ENCODE measurements around the gene NDFIP2. TPM values are rescaled to one million over a fixed set of nuclear protein-coding genes. Genes with fewer than 3 reads are reported as not detected.

The NDFIP2 gene
- total and polyA plus RNA-seq, 10 of the 15 experiments (the other 5 are each of a cell fraction or from before 2014, with no cell fraction given): 17.9 to 57.2 (median 30.6) TPM

- DNase-seq (ENCODE audit: low read depth, low spot score) (no peak), ATAC-seq (peak; percentile 20; the same call in 2 of the 3 replicates), FAIRE-seq (no peak)
- intact Hi-C loops (cut with micrococcal nuclease; ENCODE audit: unreplicated experiment): no loop called here
- TF ChIP-seq CREM (IDR thresholded peaks at IDR 0.05; ENCODE audit: low read depth): no peak
- no peak for TF ChIP-seq YBX1 (IDR thresholded peaks at IDR 0.05)
- TF ChIP-seq MYB (IDR thresholded peaks at IDR 0.05; ENCODE audit: borderline replicate concordance, low read depth, low read length): no peak
- TF ChIP-seq, protein P1, sequence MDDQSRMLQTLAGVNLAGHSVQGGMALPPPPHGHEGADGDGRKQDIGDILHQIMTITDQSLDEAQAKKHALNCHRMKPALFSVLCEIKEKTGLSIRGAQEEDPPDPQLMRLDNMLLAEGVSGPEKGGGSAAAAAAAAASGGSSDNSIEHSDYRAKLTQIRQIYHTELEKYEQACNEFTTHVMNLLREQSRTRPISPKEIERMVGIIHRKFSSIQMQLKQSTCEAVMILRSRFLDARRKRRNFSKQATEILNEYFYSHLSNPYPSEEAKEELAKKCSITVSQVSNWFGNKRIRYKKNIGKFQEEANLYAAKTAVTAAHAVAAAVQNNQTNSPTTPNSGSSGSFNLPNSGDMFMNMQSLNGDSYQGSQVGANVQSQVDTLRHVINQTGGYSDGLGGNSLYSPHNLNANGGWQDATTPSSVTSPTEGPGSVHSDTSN (IDR thresholded peaks at IDR 0.05; ENCODE audit: insufficient replicate concordance, low read depth, low read length): no peak
- TF ChIP-seq, protein P2, sequence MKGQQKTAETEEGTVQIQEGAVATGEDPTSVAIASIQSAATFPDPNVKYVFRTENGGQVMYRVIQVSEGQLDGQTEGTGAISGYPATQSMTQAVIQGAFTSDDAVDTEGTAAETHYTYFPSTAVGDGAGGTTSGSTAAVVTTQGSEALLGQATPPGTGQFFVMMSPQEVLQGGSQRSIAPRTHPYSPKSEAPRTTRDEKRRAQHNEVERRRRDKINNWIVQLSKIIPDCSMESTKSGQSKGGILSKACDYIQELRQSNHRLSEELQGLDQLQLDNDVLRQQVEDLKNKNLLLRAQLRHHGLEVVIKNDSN (IDR thresholded peaks at IDR 0.05; ENCODE audit: borderline replicate concordance, extremely low read length, insufficient read depth, low read depth, low read length): no peak
- no peak for TF ChIP-seq RB1 (IDR thresholded peaks at IDR 0.05; ENCODE audit: borderline replicate concordance)
- TF ChIP-seq RELA (IDR thresholded peaks at IDR 0.05; ENCODE audit: borderline replicate concordance, partially characterized antibody): no peak
- no peak for TF ChIP-seq RCOR1 (conservative IDR thresholded peaks at IDR 0.05; ENCODE audit: low read depth, low read length)
- TF ChIP-seq ZNF384 (IDR thresholded peaks at IDR 0.05; ENCODE audit: borderline replicate concordance, low read depth, low read length): no peak
- no peak for TF ChIP-seq SMAD1 (IDR thresholded peaks at IDR 0.05; ENCODE audit: low read depth, partially characterized antibody)
- TF ChIP-seq KLF5 (IDR thresholded peaks at IDR 0.05; ENCODE audit: partially characterized antibody): no peak
- TF ChIP-seq SMAD5 (IDR thresholded peaks at IDR 0.05; ENCODE audit: low read depth): no peak
- no peak for TF ChIP-seq IKZF2 (IDR thresholded peaks at IDR 0.05)
- TF ChIP-seq POLR2A (IDR thresholded peaks at IDR 0.05; ENCODE audit: low read depth, low read length): no peak
- TF ChIP-seq, protein P3, sequence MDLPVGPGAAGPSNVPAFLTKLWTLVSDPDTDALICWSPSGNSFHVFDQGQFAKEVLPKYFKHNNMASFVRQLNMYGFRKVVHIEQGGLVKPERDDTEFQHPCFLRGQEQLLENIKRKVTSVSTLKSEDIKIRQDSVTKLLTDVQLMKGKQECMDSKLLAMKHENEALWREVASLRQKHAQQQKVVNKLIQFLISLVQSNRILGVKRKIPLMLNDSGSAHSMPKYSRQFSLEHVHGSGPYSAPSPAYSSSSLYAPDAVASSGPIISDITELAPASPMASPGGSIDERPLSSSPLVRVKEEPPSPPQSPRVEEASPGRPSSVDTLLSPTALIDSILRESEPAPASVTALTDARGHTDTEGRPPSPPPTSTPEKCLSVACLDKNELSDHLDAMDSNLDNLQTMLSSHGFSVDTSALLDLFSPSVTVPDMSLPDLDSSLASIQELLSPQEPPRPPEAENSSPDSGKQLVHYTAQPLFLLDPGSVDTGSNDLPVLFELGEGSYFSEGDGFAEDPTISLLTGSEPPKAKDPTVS (IDR thresholded peaks at IDR 0.05; ENCODE audit: low read depth, low read length): no peak
- TF ChIP-seq BMI1 (IDR thresholded peaks at IDR 0.05; ENCODE audit: borderline replicate concordance): no peak
- TF ChIP-seq FOXK2 (IDR thresholded peaks at IDR 0.05): no peak
- TF ChIP-seq, protein P4, sequence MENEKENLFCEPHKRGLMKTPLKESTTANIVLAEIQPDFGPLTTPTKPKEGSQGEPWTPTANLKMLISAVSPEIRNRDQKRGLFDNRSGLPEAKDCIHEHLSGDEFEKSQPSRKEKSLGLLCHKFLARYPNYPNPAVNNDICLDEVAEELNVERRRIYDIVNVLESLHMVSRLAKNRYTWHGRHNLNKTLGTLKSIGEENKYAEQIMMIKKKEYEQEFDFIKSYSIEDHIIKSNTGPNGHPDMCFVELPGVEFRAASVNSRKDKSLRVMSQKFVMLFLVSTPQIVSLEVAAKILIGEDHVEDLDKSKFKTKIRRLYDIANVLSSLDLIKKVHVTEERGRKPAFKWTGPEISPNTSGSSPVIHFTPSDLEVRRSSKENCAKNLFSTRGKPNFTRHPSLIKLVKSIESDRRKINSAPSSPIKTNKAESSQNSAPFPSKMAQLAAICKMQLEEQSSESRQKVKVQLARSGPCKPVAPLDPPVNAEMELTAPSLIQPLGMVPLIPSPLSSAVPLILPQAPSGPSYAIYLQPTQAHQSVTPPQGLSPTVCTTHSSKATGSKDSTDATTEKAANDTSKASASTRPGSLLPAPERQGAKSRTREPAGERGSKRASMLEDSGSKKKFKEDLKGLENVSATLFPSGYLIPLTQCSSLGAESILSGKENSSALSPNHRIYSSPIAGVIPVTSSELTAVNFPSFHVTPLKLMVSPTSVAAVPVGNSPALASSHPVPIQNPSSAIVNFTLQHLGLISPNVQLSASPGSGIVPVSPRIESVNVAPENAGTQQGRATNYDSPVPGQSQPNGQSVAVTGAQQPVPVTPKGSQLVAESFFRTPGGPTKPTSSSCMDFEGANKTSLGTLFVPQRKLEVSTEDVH (IDR thresholded peaks at IDR 0.05; ENCODE audit: low read depth, partially characterized antibody): no peak
- no peak for TF ChIP-seq HDAC6 (IDR thresholded peaks at IDR 0.05; ENCODE audit: unreplicated experiment)
- TF ChIP-seq MTA2 (IDR thresholded peaks at IDR 0.05; ENCODE audit: low read depth): no peak
- RAD21 ChIA-PET (ENCODE audit: unreplicated experiment): interaction anchor here (2.1 kb wide), 1 partner anchor 11 kb away, joined by 5 read pairs; the partner anchor contains the start of gene NDFIP2
- in situ Hi-C loops (cut with MboI): no loop called here
- WGBS (ENCODE audit: insufficient coverage, insufficient replicate concordance, low lambda C conversion rate, missing lambda C conversion rate): 71% methylated on average over 5 of the region's 5 CpGs
- CTCF ChIA-PET: interaction anchor here (2.7 kb wide), 1 partner anchor 68 kb away, joined by 9 read pairs; no protein-coding TSS in a partner anchor
- BruUV-seq (replicated peaks): no TSS peak
- H3K9me3 ChIP-seq (replicated peaks; ENCODE audit: control insufficient read depth, insufficient read depth, low read length): no peaks in the 10 kb centered on the region; the same call in 2 of the 3 replicates
- H3K4me2 ChIP-seq (ENCODE audit: control insufficient read depth, insufficient read depth): no peak overlapping the region
- no peak overlapping the region for H3K4me3 ChIP-seq
- POLR2A ChIA-PET: interaction anchor here (0.5 to 1.0 kb wide), 3 partner anchors 9 to 1350 kb away, joined by 3 to 8 read pairs (median 3); no protein-coding TSS in a partner anchor
- H2AFZ ChIP-seq (ENCODE audit: control insufficient read depth, low read depth, low read length): no peak overlapping the region
- SMC1A ChIA-PET (ENCODE audit: uncharacterized antibody, unreplicated experiment): interaction anchor here (0.6 to 4.0 kb wide), 5 partner anchors 10 to 68 kb away, joined by 3 to 41 read pairs (median 11); partner anchors contain the start of gene NDFIP2
- peaks cover 4% of the 10 kb centered on the region for H3K4me1 ChIP-seq (ENCODE audit: control insufficient read depth, insufficient read depth, low read length)
- no peaks in the 10 kb centered on the region for H4K20me1 ChIP-seq (ENCODE audit: control insufficient read depth, insufficient read depth)
- no peak overlapping the region for H3K27ac ChIP-seq (ENCODE audit: control insufficient read depth, insufficient read depth)
- H3K79me2 ChIP-seq (ENCODE audit: control insufficient read depth, insufficient read depth, low read length): peaks cover 4% of the 10 kb centered on the region
- H3K9ac ChIP-seq (ENCODE audit: control insufficient read depth, insufficient read depth, low read length): no peak overlapping the region
- H3K36me3 ChIP-seq (ENCODE audit: control insufficient read depth in 2 of 2, insufficient read depth in 2 of 2, low read length in 1 of 2): no peaks in the 10 kb centered on the region
- H3K27me3 ChIP-seq (replicated peaks in 1 of 2; ENCODE audit: control insufficient read depth in 2 of 2, insufficient read depth in 2 of 2, low read length in 1 of 2): no peaks in the 10 kb centered on the region
These were observed 11.4 kb downstream of the NDFIP2 start for GRCh38 chr13:79492313-79492798.
